Gastrocnemius medialis (tissue), 4 donors: Measurements from ENCODE around the gene SIGLEC11. TPM values are rescaled to one million over a fixed set of nuclear protein-coding genes. Genes with fewer than 3 reads are reported as not detected.

Source experiments
- ATAC-seq, 2 donors: fragments of 150-250 bp; one replicate each; pipeline ENCODE4 v1.9.1; 2016
- DNase-seq, 2 donors: peaks; one replicate each; pipeline ENCODE4 v3.0.0-alpha.2; 2019
- H3K27ac ChIP-seq, 4 donors: fragments of 200-600 bp; sonication (generic); 1 replicate in 1 of 4; 2 replicates in 3 of 4; pipeline ENCODE4 v1.5.1; 2016 to 2018; ENCODE audit warnings: mild to moderate bottlenecking in 2 of 4, moderate library complexity in 1 of 4
- H3K27me3 ChIP-seq, 3 donors: fragments of 200-600 bp; sonication (generic) in 2 of 3; 1 replicate in 1 of 3; 2 replicates in 2 of 3; pipeline versions ENCODE4 v1.5.1 to v1.6.0; 2016 to 2019; ENCODE audit warnings: mild to moderate bottlenecking in 1 of 3, moderate library complexity in 1 of 3
- H3K36me3 ChIP-seq, 2 donors: fragments of 200-600 bp; sonication (generic) in 1 of 2; one replicate each; pipeline ENCODE4 v1.5.1; 2017 to 2018
- H3K4me1 ChIP-seq, 2 donors: fragments of 200-600 bp; sonication (generic) in 1 of 2; one replicate each; pipeline ENCODE4 v1.5.1; 2016 to 2017; ENCODE audit warnings: mild to moderate bottlenecking in 2 of 2
- H3K4me3 ChIP-seq, 4 donors: fragments of 200-600 bp; sonication (generic) in 3 of 4; 1 replicate in 1 of 4; 2 replicates in 3 of 4; pipeline ENCODE4 v1.5.1; 2016 to 2019; ENCODE audit warnings: mild to moderate bottlenecking in 2 of 4
- H3K9me3 ChIP-seq, 3 donors: fragments of 200-600 bp; sonication (generic) in 2 of 3; 1 replicate in 1 of 3; 2 replicates in 2 of 3; pipeline ENCODE4 v1.5.1; 2016 to 2019
- POLR2A ChIP-seq, 2 donors: fragments of 450-650 bp; IDR thresholded peaks; one replicate each; pipeline ENCODE4 v1.6.1; 2017; ENCODE audit warnings: antibody characterized with exemption in 2 of 2, mild to moderate bottlenecking in 2 of 2, moderate library complexity in 2 of 2
- in situ Hi-C, 4 donors: fragments of 200-750 bp; cut with MboI; loops; one replicate each; pipeline versions ENCODE4 v1.15.0 to v1.8.0; 2017; ENCODE audit warnings: low sequenced_read_pairs in 4 of 4
- intact Hi-C: fragments of 100-400 bp; cut with DNase I; formaldehyde crosslinking; loops from one replicate; pipeline ENCODE4 v1.15.1; 2023; ENCODE audit warnings: low total_unique reads
- total RNA-seq, 4 donors: library from RNA; depleted of rRNA; stranded (reverse); fragments of >200 nt; gene quantifications; one replicate each; pipeline versions ENCODE4 v1.1.0 to v1.2.3, GENCODE V29; 2016
- TF ChIP-seq, protein P1 (sequence below), 5 experiments: fragments of 450-650 bp in 3 of 5; fragments of 200-600 bp in 2 of 5; sonication (generic) in 2 of 5; IDR thresholded peaks in 4 of 5; conservative IDR thresholded peaks in 1 of 5; 1 replicate in 4 of 5; 2 replicates in 1 of 5; pipeline ENCODE4 v1.5.1; 2016 to 2019; ENCODE audit warnings: antibody characterized with exemption in 5 of 5, mild to moderate bottlenecking in 3 of 5, moderate library complexity in 3 of 5

The SIGLEC11 gene
- total RNA-seq, 4 donors from 2014 or later, result 0.15 to 0.42 (median 0.25) TPM; not detected in 1

- DNase-seq (no peak), ATAC-seq (no peak)
- H3K4me3 ChIP-seq, result no peak overlapping the region
- TF ChIP-seq POLR2A (IDR thresholded peaks at IDR 0.05), result no peak
- TF ChIP-seq, protein P1, sequence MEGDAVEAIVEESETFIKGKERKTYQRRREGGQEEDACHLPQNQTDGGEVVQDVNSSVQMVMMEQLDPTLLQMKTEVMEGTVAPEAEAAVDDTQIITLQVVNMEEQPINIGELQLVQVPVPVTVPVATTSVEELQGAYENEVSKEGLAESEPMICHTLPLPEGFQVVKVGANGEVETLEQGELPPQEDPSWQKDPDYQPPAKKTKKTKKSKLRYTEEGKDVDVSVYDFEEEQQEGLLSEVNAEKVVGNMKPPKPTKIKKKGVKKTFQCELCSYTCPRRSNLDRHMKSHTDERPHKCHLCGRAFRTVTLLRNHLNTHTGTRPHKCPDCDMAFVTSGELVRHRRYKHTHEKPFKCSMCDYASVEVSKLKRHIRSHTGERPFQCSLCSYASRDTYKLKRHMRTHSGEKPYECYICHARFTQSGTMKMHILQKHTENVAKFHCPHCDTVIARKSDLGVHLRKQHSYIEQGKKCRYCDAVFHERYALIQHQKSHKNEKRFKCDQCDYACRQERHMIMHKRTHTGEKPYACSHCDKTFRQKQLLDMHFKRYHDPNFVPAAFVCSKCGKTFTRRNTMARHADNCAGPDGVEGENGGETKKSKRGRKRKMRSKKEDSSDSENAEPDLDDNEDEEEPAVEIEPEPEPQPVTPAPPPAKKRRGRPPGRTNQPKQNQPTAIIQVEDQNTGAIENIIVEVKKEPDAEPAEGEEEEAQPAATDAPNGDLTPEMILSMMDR (IDR thresholded peaks at IDR 0.05 in 4 of 5, conservative IDR thresholded peaks at IDR 0.05 in 1 of 5), result no peak
- in situ Hi-C loops (loop anchor here in 3 of 4 donors (25.0 kb wide), 1 partner anchor 206 kb away; no protein-coding TSS in a partner anchor), intact Hi-C loops (loop anchor here (5.0 kb wide), 1 partner anchor 71 kb away; no protein-coding TSS in a partner anchor)
- H3K27ac ChIP-seq, result peak overlapping the region in 1 of 4 donors; percentile 96
- peaks cover 15 to 28% of the 10 kb centered on the region in 2 donors for H3K4me1 ChIP-seq
- no peaks in the 10 kb centered on the region for H3K27me3 ChIP-seq
- no peaks in the 10 kb centered on the region for H3K9me3 ChIP-seq
- peaks cover 0 to 5% of the 10 kb centered on the region in 2 donors for H3K36me3 ChIP-seq
Measured at GRCh38 chr19:49931293-49932040, 29.5 kb downstream of the SIGLEC11 start.

- ATAC-seq (no peak), DNase-seq (peak in 1 of 2 donors; percentile 34)
- Histone ChIP-seq H3K4me1 (peaks cover 18 to 28% of the 10 kb centered on the region in 2 donors), H3K4me3 (peak overlapping the region; percentile 80 to 97 (median 92)), H3K27me3 (no peaks in the 10 kb centered on the region), H3K27ac (peak overlapping the region; percentile 95 to 98 (median 96)), H3K9me3 (no peaks in the 10 kb centered on the region), H3K36me3 (peaks cover 0 to 5% of the 10 kb centered on the region in 2 donors)
- in situ Hi-C loops (loop anchor here in 3 of 4 donors (25.0 kb wide), 1 partner anchor 207 kb away; no protein-coding TSS in a partner anchor), intact Hi-C loops (loop anchor here (5.0 kb wide), 1 partner anchor 72 kb away; no protein-coding TSS in a partner anchor)
- no peak for TF ChIP-seq POLR2A (IDR thresholded peaks at IDR 0.05)
- TF ChIP-seq, protein P1 (IDR thresholded peaks at IDR 0.05 in 4 of 5, conservative IDR thresholded peaks at IDR 0.05 in 1 of 5), result no peak
Measured at GRCh38 chr19:49930483-49931011, 30.4 kb downstream of the SIGLEC11 start.

- in situ Hi-C loops, result loop anchor here in 3 of 4 donors (25.0 kb wide), 1 partner anchor 207 kb away; no protein-coding TSS in a partner anchor
- peak overlapping the region; percentile 80 to 97 (median 92) for H3K4me3 ChIP-seq
- peak overlapping the region; percentile 95 to 98 (median 96) for H3K27ac ChIP-seq
- H3K36me3 ChIP-seq, result peaks cover 0 to 5% of the 10 kb centered on the region in 2 donors
- H3K9me3 ChIP-seq, result no peaks in the 10 kb centered on the region
- DNase-seq (peak; percentile 91 to 95), ATAC-seq (peak; percentile 91 to 95)
- TF ChIP-seq, protein P1 (IDR thresholded peaks at IDR 0.05 in 4 of 5, conservative IDR thresholded peaks at IDR 0.05 in 1 of 5), result peak in 1 of 5 experiments; percentile 29
- peak; percentile 67 to 86 for TF ChIP-seq POLR2A (IDR thresholded peaks at IDR 0.05)
- intact Hi-C loops, result loop anchor here (1.0 to 5.0 kb wide), 2 partner anchors 72 to 95 kb away; partner anchors contain the start of gene VRK3
- H3K27me3 ChIP-seq, result no peaks in the 10 kb centered on the region
- H3K4me1 ChIP-seq, result peaks cover 24 to 29% of the 10 kb centered on the region in 2 donors
Measured at GRCh38 chr19:49929611-49930482, 31.1 kb downstream of the SIGLEC11 start.

- intact Hi-C loops (loop anchor here (1.0 kb wide), 1 partner anchor 96 kb away; the partner anchor contains the start of gene VRK3), in situ Hi-C loops (loop anchor here in 3 of 4 donors (25.0 kb wide), 1 partner anchor 208 kb away; no protein-coding TSS in a partner anchor)
- Histone ChIP-seq H3K36me3 (peaks cover 0 to 12% of the 10 kb centered on the region in 2 donors), H3K4me1 (peaks cover 24 to 36% of the 10 kb centered on the region in 2 donors), H3K27ac (peak within 1 kb of the TSS; percentile 95 to 98 (median 96)), H3K27me3 (no peaks in the 10 kb centered on the region), H3K9me3 (no peaks in the 10 kb centered on the region), H3K4me3 (peak within 1 kb of the TSS; percentile 80 to 97 (median 92))
- DNase-seq (peak; percentile 66 to 82), ATAC-seq (peak; percentile 71 to 76)
- TF ChIP-seq, protein P1 (IDR thresholded peaks at IDR 0.05 in 4 of 5, conservative IDR thresholded peaks at IDR 0.05 in 1 of 5), result peak in 1 of 5 experiments; percentile 16
- TF ChIP-seq POLR2A (IDR thresholded peaks at IDR 0.05), result no peak
Measured at GRCh38 chr19:49929121-49929610, 31.8 kb downstream of the SIGLEC11 start, which contains the start of the genes ATF5 and NUP62. ATF5 (plus strand) TSS chr19:49929205; CDS start chr19:49930851, 1,646 bp downstream. NUP62 (minus strand) TSS chr19:49929504; CDS start chr19:49909807, 19,697 bp downstream.
